Ovary (tissue), 9 donors: ENCODE measurements around the gene BCKDK. TPM values are rescaled to one million over a fixed set of nuclear protein-coding genes. Genes with fewer than 3 reads are reported as not detected.

Experiments
- DNase-seq, 5 donors: peaks; one replicate each; pipeline ENCODE4 v3.0.0-alpha.2; 2019 to 2020
- H3K27ac ChIP-seq, 2 donors: fragments of 200-600 bp; one replicate each; pipeline versions ENCODE4 v1.5.1 to v1.8.0; 2019 to 2022
- H3K27me3 ChIP-seq: fragments of 200-600 bp; one replicate; pipeline ENCODE4 v1.8.0; 2022
- H3K36me3 ChIP-seq: fragments of 200-600 bp; sonication (generic); one replicate; pipeline ENCODE4 v1.5.1; 2019
- H3K4me1 ChIP-seq: one replicate; pipeline ENCODE4 v1.8.1; 2013; ENCODE audit warnings: mild to moderate bottlenecking, moderate library complexity; ENCODE audit not compliant: insufficient read depth
- H3K4me3 ChIP-seq: fragments of 200-600 bp; sonication (generic); one replicate; pipeline ENCODE4 v1.5.1; 2017
- H3K9me3 ChIP-seq, 2 donors: fragments of 200-600 bp in 1 of 2; sonication (generic) in 1 of 2; one replicate each; pipeline versions ENCODE4 v1.5.1 to v1.8.1; 2013 to 2019; ENCODE audit warnings: mild to moderate bottlenecking in 1 of 2, moderate library complexity in 1 of 2
- EP300 ChIP-seq: sonication (generic); formaldehyde crosslinking; IDR thresholded peaks from one replicate; pipeline ENCODE4 v1.6.1; 2017; ENCODE audit warnings: antibody characterized with exemption
- POLR2A ChIP-seq: fragments of 450-650 bp; IDR thresholded peaks from one replicate; pipeline ENCODE4 v1.6.1; 2017; ENCODE audit warnings: antibody characterized with exemption, mild to moderate bottlenecking, moderate library complexity
- WGBS, 3 donors: extraction: QIAGEN DNeasy Blood & Tissue Kit in 1 of 3; methylation state at CpG; one replicate each; pipeline versions ENCODE4 v1.1.5 to v1.1.7; 2013 to 2017; 5-methylcytosine and 5-hydroxymethylcytosine counted together
- intact Hi-C, 4 donors: fragments of 100-400 bp; cut with DNase I; formaldehyde crosslinking; loops; one replicate each; pipeline versions ENCODE4 v1.11.0 to v1.15.1; 2022 to 2023
- polyA plus RNA-seq, 2 donors: library from polyadenylated mRNA; stranded (reverse); fragments of 200-250 nt in 1 of 2; fragments of 350-450 nt in 1 of 2; fragmentation: Illumina TruSeq in 1 of 2; extraction: RNeasy Lipid Tissue Mini Kit (QIAGEN cat#74804) in 1 of 2; gene quantifications; one replicate each; pipeline ENCODE4 v1.2.3, GENCODE V29; 2013 to 2014
- total RNA-seq, 7 donors: library from RNA; depleted of rRNA in 2 of 7; stranded (reverse); fragments of >200 nt in 2 of 7; fragmentation: NEBNext Ultra II Directional in 3 of 7; extraction: Animal tissue kit (Norgen Biotek cat#: 25700) in 3 of 7; gene quantifications; one replicate each; pipeline versions ENCODE4 v1.1.0 to v1.2.4, GENCODE V29; 2016 to 2023
- TF ChIP-seq, protein P1 (sequence below), 3 donors: fragments of 450-650 bp in 2 of 3; fragments of 200-600 bp in 1 of 3; IDR thresholded peaks; one replicate each; pipeline versions ENCODE4 v1.5.1 to v1.8.0; 2016 to 2022; ENCODE audit warnings: antibody characterized with exemption in 3 of 3, mild to moderate bottlenecking in 1 of 3
- donor health status: DM: no; HTN: no; CAD: no; lungs with moderate emphysema.
- donor health status: DM: no; HTN: no; CAD: no.
- donor health status: Bipolar disorder and iron deficiency.
- donor health status: DM: yes; HTN: yes; CAD: no.
- donor health status: DM: no; HTN: no; CAD: no.
- donor health status: DM: yes; HTN: yes; CAD: no.

The BCKDK gene
- total and polyA plus RNA-seq, 9 donors, result 18.6 to 51.9 (median 38.6) TPM

DNA sequence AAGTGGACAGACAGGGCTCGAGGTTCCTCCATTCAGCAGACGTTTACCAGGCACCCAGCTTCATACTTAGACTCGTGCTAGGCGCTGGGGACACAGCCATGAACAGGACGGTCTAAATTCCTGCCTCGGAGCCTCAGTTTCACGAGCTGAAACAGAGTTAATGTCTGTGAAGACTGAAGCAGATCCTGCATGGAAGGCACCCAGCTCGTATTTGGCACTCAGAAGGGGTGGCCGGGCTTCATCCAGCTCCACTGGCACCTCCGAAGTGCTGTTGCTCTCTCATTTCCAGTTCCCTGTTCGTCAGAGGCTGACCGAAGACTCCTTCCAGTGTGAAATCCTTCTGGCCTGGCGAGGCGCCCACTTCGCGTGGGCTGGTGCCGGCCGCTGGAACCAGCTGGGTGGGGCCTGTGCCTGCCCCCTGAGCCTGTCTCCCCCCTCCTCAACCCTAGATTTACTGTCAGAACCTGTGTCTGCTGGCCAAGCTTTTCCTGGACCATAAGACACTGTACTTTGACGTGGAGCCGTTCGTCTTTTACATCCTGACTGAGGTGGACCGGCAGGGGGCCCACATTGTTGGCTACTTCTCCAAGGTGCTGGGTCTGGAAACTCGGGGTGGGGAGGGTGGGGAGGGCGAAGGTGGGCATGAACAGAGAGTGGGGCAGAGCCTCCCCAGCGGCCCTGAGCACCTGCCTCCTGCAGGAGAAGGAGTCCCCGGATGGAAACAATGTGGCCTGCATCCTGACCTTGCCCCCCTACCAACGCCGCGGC, 21.6 kb downstream of the BCKDK start:
- H3K9me3 ChIP-seq, result no peaks in the 10 kb centered on the region
- no peaks in the 10 kb centered on the region for H3K36me3 ChIP-seq
- H3K4me3 ChIP-seq, result no peak overlapping the region
- no peak for TF ChIP-seq POLR2A
- no peak for TF ChIP-seq EP300
- TF ChIP-seq, protein P1, sequence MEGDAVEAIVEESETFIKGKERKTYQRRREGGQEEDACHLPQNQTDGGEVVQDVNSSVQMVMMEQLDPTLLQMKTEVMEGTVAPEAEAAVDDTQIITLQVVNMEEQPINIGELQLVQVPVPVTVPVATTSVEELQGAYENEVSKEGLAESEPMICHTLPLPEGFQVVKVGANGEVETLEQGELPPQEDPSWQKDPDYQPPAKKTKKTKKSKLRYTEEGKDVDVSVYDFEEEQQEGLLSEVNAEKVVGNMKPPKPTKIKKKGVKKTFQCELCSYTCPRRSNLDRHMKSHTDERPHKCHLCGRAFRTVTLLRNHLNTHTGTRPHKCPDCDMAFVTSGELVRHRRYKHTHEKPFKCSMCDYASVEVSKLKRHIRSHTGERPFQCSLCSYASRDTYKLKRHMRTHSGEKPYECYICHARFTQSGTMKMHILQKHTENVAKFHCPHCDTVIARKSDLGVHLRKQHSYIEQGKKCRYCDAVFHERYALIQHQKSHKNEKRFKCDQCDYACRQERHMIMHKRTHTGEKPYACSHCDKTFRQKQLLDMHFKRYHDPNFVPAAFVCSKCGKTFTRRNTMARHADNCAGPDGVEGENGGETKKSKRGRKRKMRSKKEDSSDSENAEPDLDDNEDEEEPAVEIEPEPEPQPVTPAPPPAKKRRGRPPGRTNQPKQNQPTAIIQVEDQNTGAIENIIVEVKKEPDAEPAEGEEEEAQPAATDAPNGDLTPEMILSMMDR (IDR thresholded peaks at IDR 0.05), result no peak
- WGBS, 3 donors, result 31 to 35% (median 32%) methylated on average over 29 of the region's 29 CpGs
- no peaks in the 10 kb centered on the region for H3K27me3 ChIP-seq
- peak overlapping the region in 1 of 2 donors; percentile 44 for H3K27ac ChIP-seq
- intact Hi-C loops, result loop anchor here in 1 of 4 donors (10.0 kb wide), 1 partner anchor 55 kb away; the partner anchor contains the start of gene FUS
- H3K4me1 ChIP-seq, result no peaks in the 10 kb centered on the region
- peak; percentile 64 to 89 (median 69) for DNase-seq

DNA sequence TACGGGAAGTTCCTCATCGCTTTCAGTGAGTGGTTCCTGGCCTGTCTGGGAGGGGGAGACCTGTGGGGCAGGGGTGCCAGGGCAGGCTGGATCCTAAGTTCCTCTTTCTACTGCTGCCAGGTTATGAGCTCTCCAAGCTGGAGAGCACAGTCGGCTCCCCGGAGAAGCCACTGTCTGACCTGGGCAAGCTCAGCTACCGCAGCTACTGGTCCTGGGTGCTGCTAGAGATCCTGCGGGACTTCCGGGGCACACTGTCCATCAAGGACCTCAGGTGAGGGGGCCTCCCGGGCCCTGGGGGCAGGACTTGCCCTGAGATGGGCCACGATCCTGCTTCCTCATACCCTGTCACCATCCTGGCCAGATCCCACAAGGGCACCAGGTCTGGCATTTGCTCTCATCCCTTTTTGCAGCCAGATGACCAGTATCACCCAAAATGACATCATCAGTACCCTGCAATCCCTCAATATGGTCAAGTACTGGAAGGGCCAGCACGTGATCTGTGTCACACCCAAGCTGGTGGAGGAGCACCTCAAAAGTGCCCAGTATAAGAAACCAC, 22.2 kb downstream of the BCKDK start:
- TF ChIP-seq POLR2A (no peak), EP300 (no peak)
- TF ChIP-seq, protein P1 (IDR thresholded peaks at IDR 0.05), result no peak
- Histone ChIP-seq H3K36me3 (no peaks in the 10 kb centered on the region), H3K9me3 (no peaks in the 10 kb centered on the region), H3K27me3 (no peaks in the 10 kb centered on the region), H3K4me1 (no peaks in the 10 kb centered on the region), H3K27ac (no peak overlapping the region), H3K4me3 (no peak overlapping the region)
- 74 to 86% (median 78%) methylated on average over 9 to 10 of the region's 10 CpGs for WGBS, 3 donors
- DNase-seq, result no peak
- intact Hi-C loops, result loop anchor here in 1 of 4 donors (10.0 kb wide), 1 partner anchor 54 kb away; the partner anchor contains the start of gene FUS

- Histone ChIP-seq H3K27me3 (no peaks in the 10 kb centered on the region), H3K27ac (no peak overlapping the region), H3K36me3 (no peaks in the 10 kb centered on the region), H3K9me3 (no peaks in the 10 kb centered on the region), H3K4me1 (no peaks in the 10 kb centered on the region), H3K4me3 (no peak overlapping the region)
- TF ChIP-seq POLR2A, result no peak
- intact Hi-C loops, result loop anchor here in 1 of 4 donors (10.0 kb wide), 1 partner anchor 54 kb away; the partner anchor contains the start of gene FUS
- WGBS, 3 donors, result 74 to 80% (median 79%) methylated on average over 6 of the region's 6 CpGs
- DNase-seq, result no peak
These were observed 22.7 kb downstream of the BCKDK start for GRCh38 chr16:31130899-31131298.

GRCh38 chr16:31131416-31131815, 23.2 kb downstream of the BCKDK start:
- intact Hi-C loops, result loop anchor here in 1 of 4 donors (10.0 kb wide), 1 partner anchor 53 kb away; the partner anchor contains the start of gene FUS
- Histone ChIP-seq H3K27me3 (no peaks in the 10 kb centered on the region), H3K4me1 (no peaks in the 10 kb centered on the region), H3K27ac (no peak overlapping the region), H3K36me3 (no peaks in the 10 kb centered on the region), H3K9me3 (no peaks in the 10 kb centered on the region), H3K4me3 (no peak overlapping the region)
- 83 to 94% (median 83%) methylated on average over 11 of the region's 11 CpGs for WGBS, 3 donors
- DNase-seq, result no peak
- TF ChIP-seq EP300, result no peak
- no peak for TF ChIP-seq POLR2A
- TF ChIP-seq, protein P1 (IDR thresholded peaks at IDR 0.05), result no peak
